Activated naive CD8-positive, alpha-beta T cell treated with anti-CD3 and anti-CD28 coated beads, Interleukin-2, amount 10 ng/mL, durations not matched to agents 7 days and 5 days (primary cell): ENCODE measurements around the gene SLC25A10. TPM values are rescaled to one million over a fixed set of nuclear protein-coding genes. Genes with fewer than 3 reads are reported as not detected.
A peak's percentile ranks its signal among the peaks of the same experiment; 100 is the strongest.

ENCODE experiments used
- ATAC-seq: fragments of 150-1000 bp; cut with Tn5 transposase; one replicate; pipeline ENCODE4 v1.10.0; 2021; ENCODE audit warnings: low read depth, moderate library complexity
- POLR2A ChIA-PET: fragments of 350-600 bp; sonication (Branson Sonifier 250); formaldehyde crosslinking; loops from one replicate; lab custom pipeline; 2021; ENCODE audit warnings: antibody characterized with exemption; lab: Charles Lee
- DNase-seq: peaks from one replicate; pipeline ENCODE4 v3.0.0; 2021
- H3K27ac Mint-ChIP-seq: one replicate; pipeline ENCODE4 v1.8.0; 2022; ENCODE audit warnings: mild to moderate bottlenecking, mixed read lengths
- H3K27me3 Mint-ChIP-seq: one replicate; pipeline ENCODE4 v1.8.0; 2022; ENCODE audit warnings: mild to moderate bottlenecking, moderate library complexity, mixed read lengths
- H3K36me3 Mint-ChIP-seq: one replicate; pipeline ENCODE4 v1.8.0; 2021; ENCODE audit warnings: mild to moderate bottlenecking, mixed read lengths
- H3K4me1 Mint-ChIP-seq: one replicate; pipeline ENCODE4 v1.8.0; 2021; ENCODE audit warnings: mixed read lengths
- H3K4me3 Mint-ChIP-seq: one replicate; pipeline ENCODE4 v1.8.0; 2022; ENCODE audit warnings: mild to moderate bottlenecking, moderate library complexity, mixed read lengths
- H3K9me3 Mint-ChIP-seq: one replicate; pipeline ENCODE4 v1.8.0; 2021; ENCODE audit warnings: mixed read lengths
- total RNA-seq, 2 experiments: library from RNA; stranded (reverse); gene quantifications; one replicate each; pipeline ENCODE4 v1.2.3, GENCODE V29; 2021

SLC25A10 gene
- total RNA-seq, 2 experiments from 2014 or later = 22.0 to 25.1 TPM

DNA sequence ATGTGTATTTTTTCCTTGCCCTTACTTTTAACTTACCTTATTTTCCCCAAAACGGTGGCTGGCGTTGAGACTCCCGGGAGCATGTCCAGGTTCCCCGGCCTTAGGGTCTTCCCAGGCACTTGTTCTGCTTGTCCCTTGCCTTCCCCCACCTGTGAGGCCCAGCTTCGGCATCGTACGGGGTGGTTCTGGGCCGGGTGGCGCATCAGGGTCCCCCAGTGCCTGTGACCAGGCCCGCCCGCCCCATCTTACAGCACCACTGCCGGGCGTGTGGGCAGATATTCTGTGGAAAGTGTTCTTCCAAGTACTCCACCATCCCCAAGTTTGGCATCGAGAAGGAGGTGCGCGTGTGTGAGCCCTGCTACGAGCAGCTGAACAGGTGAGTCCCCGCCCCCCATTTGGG, 20.9 kb upstream of the SLC25A10 start:
- POLR2A ChIA-PET = interaction anchor here (0.6 kb wide), 1 partner anchor 1418 kb away, joined by 4 read pairs; no protein-coding TSS in a partner anchor
- H3K4me3 Mint-ChIP-seq = no peak overlapping the region

DNA sequence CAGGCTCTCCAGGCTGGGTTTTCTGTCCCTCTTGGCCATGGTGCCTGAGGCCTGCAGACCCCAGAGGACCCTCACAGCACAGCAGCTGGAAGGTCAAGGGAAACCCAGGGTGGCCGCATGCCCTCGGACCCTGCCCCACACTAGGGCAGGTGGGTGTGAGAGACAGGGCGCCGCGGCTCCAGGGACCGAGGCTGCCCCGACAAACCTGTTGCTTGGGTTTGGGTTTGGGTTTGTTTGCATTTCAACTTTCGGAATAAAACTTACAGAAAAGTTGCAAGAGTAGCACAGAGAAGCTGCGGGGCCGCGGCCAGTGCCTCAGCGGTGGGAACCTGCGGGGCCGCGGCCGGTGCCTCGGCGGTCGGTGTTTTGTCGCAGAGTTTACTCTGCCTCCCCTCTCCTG, 20.5 kb upstream of the SLC25A10 start:
- ATAC-seq (no peak), DNase-seq (no peak)
- no peaks in the 10 kb centered on the region for H3K27me3 Mint-ChIP-seq
- no peak overlapping the region for H3K4me3 Mint-ChIP-seq
- H3K36me3 Mint-ChIP-seq = peaks cover 14% of the 10 kb centered on the region
- no peaks in the 10 kb centered on the region for H3K9me3 Mint-ChIP-seq
- POLR2A ChIA-PET = interaction anchor here (0.6 kb wide), 1 partner anchor 1418 kb away, joined by 4 read pairs; no protein-coding TSS in a partner anchor
- no peak overlapping the region for H3K27ac Mint-ChIP-seq
- peaks cover 2% of the 10 kb centered on the region for H3K4me1 Mint-ChIP-seq

More for the DNA sequence above, 20.9 kb upstream of the SLC25A10 start:
- no peak for DNase-seq
- peaks cover 16% of the 10 kb centered on the region for H3K36me3 Mint-ChIP-seq
- H3K27me3 Mint-ChIP-seq = no peaks in the 10 kb centered on the region
- peaks cover 2% of the 10 kb centered on the region for H3K4me1 Mint-ChIP-seq
- ATAC-seq = no peak
- no peaks in the 10 kb centered on the region for H3K9me3 Mint-ChIP-seq
- no peak overlapping the region for H3K27ac Mint-ChIP-seq

DNA sequence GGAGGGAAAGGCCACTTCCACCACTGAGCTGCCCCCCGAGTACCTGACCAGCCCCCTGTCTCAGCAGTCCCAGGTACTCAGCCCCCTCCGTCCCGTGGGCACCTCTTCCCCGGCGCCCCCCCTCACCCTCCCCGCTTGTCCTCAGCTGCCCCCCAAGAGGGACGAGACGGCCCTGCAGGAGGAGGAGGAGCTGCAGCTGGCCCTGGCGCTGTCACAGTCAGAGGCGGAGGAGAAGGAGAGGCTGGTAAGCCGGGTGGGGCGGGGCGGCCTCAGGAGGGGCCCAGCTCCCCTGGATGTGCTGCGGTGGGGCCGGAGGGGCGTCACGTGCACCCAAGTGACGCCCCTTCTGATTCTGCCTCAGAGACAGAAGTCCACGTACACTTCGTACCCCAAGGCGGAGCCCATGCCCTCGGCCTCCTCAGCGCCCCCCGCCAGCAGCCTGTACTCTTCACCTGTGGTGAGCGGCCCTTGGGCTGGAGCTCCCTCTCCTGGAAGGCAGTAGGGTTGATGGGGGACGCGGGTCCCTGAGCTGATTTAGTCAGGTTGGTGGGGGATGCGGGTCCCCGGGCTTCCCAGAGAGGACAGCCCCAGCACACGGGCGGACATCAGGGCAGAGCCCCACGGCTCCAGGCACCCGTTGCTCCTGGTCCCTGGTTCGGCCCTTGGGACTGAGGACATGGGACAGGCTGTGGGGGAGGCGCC, 18.4 kb upstream of the SLC25A10 start:
- Mint-ChIP-seq H3K27me3 (no peaks in the 10 kb centered on the region), H3K4me3 (no peak overlapping the region), H3K36me3 (peaks cover 13% of the 10 kb centered on the region), H3K4me1 (peaks cover 2% of the 10 kb centered on the region), H3K27ac (no peak overlapping the region), H3K9me3 (no peaks in the 10 kb centered on the region)
- DNase-seq (no peak), ATAC-seq (no peak)
- POLR2A ChIA-PET = interaction anchor here (1.0 to 1.2 kb wide), 2 partner anchors 9 kb away, joined by 3 read pairs; partner anchors contain the start of gene MRPL12

DNA sequence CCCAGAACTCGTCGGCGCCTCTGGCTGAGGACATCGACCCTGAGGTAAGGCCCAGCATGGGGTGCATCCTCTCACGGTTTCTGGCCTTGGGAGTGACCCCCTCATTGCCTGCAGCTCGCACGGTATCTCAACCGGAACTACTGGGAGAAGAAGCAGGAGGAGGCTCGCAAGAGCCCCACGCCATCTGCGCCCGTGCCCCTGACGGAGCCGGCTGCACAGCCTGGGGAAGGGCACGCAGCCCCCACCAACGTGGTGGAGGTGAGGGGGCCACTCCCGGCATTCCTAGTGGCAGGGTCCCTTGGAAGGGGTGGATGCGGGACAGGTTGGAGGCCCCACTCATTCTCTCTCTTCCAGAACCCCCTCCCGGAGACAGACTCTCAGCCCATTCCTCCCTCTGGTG, 17.3 kb upstream of the SLC25A10 start:
- Mint-ChIP-seq H3K9me3 (no peaks in the 10 kb centered on the region), H3K27me3 (no peaks in the 10 kb centered on the region), H3K4me3 (no peak overlapping the region), H3K36me3 (peaks cover 16% of the 10 kb centered on the region), H3K4me1 (peaks cover 5% of the 10 kb centered on the region), H3K27ac (no peak overlapping the region)
- ATAC-seq (no peak), DNase-seq (no peak)
- POLR2A ChIA-PET = interaction anchor here (1.1 kb wide), 1 partner anchor 29 kb away, joined by 4 read pairs; no protein-coding TSS in a partner anchor

DNA sequence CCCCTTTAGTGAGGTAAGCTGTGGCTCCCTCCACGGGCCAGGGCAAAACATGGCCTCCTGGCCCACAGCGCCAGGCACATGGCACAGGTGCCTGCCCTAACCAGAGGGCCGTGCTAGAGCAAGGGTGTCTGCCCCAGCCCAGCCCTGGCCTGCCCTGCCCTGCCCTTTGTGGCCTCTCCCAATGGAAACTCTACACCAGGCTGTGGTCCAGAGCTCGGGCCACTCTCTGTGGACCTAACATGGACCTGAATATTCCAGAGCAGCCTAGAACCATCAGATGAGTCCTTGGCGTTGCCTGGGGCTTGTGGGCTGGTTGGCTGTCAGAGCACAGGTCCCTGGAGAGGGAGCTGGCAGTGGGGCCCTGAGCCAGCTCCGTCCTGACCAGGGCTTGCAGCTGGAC, 16.9 kb upstream of the SLC25A10 start:
- no peak for DNase-seq
- Mint-ChIP-seq H3K27ac (no peak overlapping the region), H3K36me3 (peaks cover 12% of the 10 kb centered on the region), H3K4me3 (no peak overlapping the region), H3K27me3 (no peaks in the 10 kb centered on the region), H3K9me3 (no peaks in the 10 kb centered on the region), H3K4me1 (peaks cover 5% of the 10 kb centered on the region)
- ATAC-seq = no peak
- POLR2A ChIA-PET = interaction anchor here (0.8 to 1.3 kb wide), 3 partner anchors 12 to 30 kb away, joined by 4 read pairs; partner anchors contain the start of genes ARL16 and HGS

DNA sequence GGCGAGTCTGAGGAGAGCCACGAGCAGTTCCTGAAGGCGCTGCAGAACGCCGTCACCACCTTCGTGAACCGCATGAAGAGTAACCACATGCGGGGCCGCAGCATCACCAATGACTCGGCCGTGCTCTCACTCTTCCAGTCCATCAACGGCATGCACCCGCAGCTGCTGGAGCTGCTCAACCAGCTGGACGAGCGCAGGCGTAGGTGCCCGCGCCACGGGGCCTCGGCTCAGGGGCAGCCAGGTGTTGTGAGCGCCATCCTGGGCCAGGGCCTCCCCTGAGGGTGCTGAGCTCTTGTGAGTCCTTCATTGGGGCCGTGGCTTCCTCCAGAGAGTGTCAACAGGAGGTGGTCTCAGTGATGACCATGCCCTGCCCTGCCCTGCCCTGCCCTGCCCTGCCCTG, 16.3 kb upstream of the SLC25A10 start:
- peaks cover 6% of the 10 kb centered on the region for H3K4me1 Mint-ChIP-seq
- POLR2A ChIA-PET = interaction anchor here (0.8 to 1.3 kb wide), 3 partner anchors 12 to 30 kb away, joined by 4 read pairs; partner anchors contain the start of genes ARL16 and HGS
- no peak for ATAC-seq
- H3K4me3 Mint-ChIP-seq = no peak overlapping the region
- peaks cover 12% of the 10 kb centered on the region for H3K36me3 Mint-ChIP-seq
- no peaks in the 10 kb centered on the region for H3K27me3 Mint-ChIP-seq
- DNase-seq = no peak
- H3K27ac Mint-ChIP-seq = no peak overlapping the region
- H3K9me3 Mint-ChIP-seq = no peaks in the 10 kb centered on the region

DNA sequence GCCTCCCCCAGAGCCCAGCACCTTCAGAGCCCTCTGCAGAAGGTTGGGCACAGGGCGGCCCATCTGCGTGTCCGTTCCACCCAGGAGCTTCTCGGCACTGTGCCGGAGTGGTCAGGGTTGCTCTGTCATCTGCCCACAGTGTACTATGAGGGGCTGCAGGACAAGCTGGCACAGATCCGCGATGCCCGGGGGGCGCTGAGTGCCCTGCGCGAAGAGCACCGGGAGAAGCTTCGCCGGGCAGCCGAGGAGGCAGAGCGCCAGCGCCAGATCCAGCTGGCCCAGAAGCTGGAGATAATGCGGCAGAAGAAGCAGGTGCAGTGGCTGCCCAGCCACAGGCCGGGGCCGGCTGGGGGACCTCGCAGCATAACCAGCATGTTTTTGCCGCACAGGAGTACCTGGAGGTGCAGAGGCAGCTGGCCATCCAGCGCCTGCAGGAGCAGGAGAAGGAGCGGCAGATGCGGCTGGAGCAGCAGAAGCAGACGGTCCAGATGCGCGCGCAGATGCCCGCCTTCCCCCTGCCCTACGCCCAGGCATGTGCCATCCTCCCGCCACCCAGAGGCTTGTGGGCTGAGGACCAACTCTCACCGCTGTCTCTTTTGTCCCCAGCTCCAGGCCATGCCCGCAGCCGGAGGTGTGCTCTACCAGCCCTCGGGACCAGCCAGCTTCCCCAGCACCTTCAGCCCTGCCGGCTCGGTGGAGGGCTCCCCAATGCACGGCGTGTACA, 15.7 kb upstream of the SLC25A10 start:
- POLR2A ChIA-PET = interaction anchor here (1.3 kb wide), 1 partner anchor 13 kb away, joined by 4 read pairs; the partner anchor contains the start of genes ARL16 and HGS
- ATAC-seq = no peak
- no peak overlapping the region for H3K4me3 Mint-ChIP-seq
- H3K36me3 Mint-ChIP-seq = peaks cover 14% of the 10 kb centered on the region
- H3K27me3 Mint-ChIP-seq = no peaks in the 10 kb centered on the region
- no peak for DNase-seq
- H3K27ac Mint-ChIP-seq = no peak overlapping the region
- H3K9me3 Mint-ChIP-seq = no peaks in the 10 kb centered on the region
- H3K4me1 Mint-ChIP-seq = peaks cover 9% of the 10 kb centered on the region

DNA sequence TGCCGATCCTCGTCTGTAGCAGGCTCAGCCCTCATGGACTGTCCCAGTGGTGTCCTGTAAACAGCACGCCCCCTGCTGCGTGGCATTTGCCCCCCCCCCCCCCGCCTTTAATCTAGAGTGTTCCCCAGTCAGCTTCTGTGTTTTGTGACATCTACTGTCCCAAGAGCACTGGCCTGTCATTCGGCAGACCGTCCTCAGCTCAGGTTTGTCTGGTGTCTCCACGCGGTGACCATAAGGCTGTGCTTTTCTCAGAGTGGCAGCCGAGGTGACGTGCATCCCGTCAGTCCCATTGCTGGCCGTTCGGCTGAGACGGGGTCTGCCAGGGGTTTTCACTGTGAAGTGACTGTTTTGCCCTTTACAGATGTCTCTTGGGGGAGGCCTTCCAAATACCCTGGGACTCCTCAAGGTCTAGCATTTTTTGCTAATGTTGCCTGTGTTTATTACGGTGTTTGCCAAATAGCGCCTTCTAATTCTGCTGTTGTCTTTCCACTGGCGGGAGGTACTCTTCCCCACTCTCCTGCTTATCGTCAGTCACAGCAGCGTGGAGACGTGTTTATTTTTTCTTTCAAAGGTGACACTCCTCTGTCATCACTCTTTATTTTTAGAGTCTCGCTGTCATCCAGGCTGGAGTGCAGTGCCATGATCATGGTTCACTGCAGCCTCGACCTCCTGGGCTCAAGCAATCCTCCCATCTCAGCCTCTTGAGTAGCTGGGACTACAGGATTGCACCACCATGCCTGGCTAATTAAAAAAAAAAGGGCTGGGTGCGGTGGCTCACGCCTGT, 14.6 kb upstream of the SLC25A10 start:
- no peak for ATAC-seq
- H3K4me1 Mint-ChIP-seq = peaks cover 12% of the 10 kb centered on the region
- no peaks in the 10 kb centered on the region for H3K27me3 Mint-ChIP-seq
- H3K27ac Mint-ChIP-seq = no peak overlapping the region
- DNase-seq = no peak
- H3K36me3 Mint-ChIP-seq = peaks cover 14% of the 10 kb centered on the region
- POLR2A ChIA-PET = interaction anchor here (0.6 kb wide), 1 partner anchor 54 kb away, joined by 3 read pairs; no protein-coding TSS in a partner anchor
- no peaks in the 10 kb centered on the region for H3K9me3 Mint-ChIP-seq
- H3K4me3 Mint-ChIP-seq = no peak overlapping the region

DNA sequence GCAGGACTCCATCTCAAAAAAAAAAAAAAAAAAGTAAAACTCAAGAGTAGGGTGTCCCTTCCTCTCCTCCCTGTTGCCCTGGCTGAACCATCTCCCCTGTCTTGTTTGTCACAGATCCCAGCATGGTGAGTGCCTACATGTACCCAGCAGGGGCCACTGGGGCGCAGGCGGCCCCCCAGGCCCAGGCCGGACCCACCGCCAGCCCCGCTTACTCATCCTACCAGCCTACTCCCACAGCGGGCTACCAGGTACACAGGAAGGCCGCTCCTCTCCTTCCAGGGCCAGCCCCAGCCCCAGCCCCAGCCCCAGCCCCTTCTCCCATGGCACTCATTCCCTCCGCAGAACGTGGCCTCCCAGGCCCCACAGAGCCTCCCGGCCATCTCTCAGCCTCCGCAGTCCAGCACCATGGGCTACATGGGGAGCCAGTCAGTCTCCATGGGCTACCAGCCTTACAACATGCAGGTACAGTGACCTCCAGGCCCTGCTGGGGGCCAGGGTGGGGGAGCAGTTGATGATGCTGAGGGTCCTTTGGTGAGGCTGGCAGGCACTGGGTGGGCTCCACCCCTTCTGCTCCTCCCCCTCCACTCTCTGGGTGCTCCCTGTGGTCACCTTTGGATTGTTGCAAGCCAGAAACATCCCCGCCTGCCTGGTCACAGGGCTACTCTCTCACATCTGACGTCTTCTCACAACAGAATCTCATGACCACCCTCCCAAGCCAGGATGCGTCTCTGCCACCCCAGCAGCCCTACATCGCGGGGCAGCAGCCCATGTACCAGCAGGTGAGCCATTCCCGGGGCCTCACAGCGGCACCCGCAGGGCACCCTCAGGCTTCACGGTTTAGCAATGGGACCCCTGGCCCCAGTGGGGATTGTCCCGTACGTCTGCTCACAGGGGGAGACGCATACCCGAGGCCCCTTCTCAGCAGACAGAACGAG, 11.5 kb upstream of the SLC25A10 start:
- DNase-seq = no peak
- Mint-ChIP-seq H3K36me3 (peaks cover 21% of the 10 kb centered on the region), H3K9me3 (no peaks in the 10 kb centered on the region), H3K4me1 (peaks cover 17% of the 10 kb centered on the region), H3K4me3 (peak overlapping the region; percentile 96), H3K27ac (peak overlapping the region; percentile 21), H3K27me3 (no peaks in the 10 kb centered on the region)
- ATAC-seq = no peak
- POLR2A ChIA-PET = interaction anchor here (0.5 to 4.2 kb wide), 4 partner anchors 9 to 38 kb away, joined by 3 to 69 read pairs (median 31); partner anchors contain the start of genes ARL16, HGS and SLC25A10

DNA sequence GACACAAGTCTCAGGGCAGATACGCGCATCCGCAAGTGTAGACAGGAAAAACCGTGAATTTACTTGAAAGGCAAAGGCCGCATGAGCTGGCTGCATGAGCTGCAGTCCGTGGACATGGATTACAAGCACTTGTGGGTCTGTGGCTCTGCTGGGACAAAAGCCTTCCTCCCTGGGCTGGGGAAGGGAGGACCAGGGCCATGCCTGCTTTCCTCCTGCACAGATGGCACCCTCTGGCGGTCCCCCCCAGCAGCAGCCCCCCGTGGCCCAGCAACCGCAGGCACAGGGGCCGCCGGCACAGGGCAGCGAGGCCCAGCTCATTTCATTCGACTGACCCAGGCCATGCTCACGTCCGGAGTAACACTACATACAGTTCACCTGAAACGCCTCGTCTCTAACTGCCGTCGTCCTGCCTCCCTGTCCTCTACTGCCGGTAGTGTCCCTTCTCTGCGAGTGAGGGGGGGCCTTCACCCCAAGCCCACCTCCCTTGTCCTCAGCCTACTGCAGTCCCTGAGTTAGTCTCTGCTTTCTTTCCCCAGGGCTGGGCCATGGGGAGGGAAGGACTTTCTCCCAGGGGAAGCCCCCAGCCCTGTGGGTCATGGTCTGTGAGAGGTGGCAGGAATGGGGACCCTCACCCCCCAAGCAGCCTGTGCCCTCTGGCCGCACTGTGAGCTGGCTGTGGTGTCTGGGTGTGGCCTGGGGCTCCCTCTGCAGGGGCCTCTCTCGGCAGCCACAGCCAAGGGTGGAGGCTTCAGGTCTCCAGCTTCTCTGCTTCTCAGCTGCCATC, 10.6 kb upstream of the SLC25A10 start:
- no peaks in the 10 kb centered on the region for H3K9me3 Mint-ChIP-seq
- POLR2A ChIA-PET = interaction anchor here (0.5 to 4.2 kb wide), 9 partner anchors 8 to 1247 kb away, joined by 3 to 69 read pairs (median 6); partner anchors contain the start of genes ARL16, CCDC137, HGS and OXLD1
- H3K36me3 Mint-ChIP-seq = peaks cover 29% of the 10 kb centered on the region
- no peak for ATAC-seq
- peaks cover 18% of the 10 kb centered on the region for H3K4me1 Mint-ChIP-seq
- H3K27me3 Mint-ChIP-seq = no peaks in the 10 kb centered on the region
- peak; percentile 37 for DNase-seq
- peak overlapping the region; percentile 96 for H3K4me3 Mint-ChIP-seq
- H3K27ac Mint-ChIP-seq = peak overlapping the region; percentile 97
